T-helper 2 cell (primary cell): ENCODE data around the gene CAMK2B.

Experiments used
- DNase-seq, 5 experiments: peaks; one replicate each; pipeline versions ENCODE4 v3.0.0 to v3.0.0-alpha.2; 2012 to 2022

Gene CAMK2B

DNA sequence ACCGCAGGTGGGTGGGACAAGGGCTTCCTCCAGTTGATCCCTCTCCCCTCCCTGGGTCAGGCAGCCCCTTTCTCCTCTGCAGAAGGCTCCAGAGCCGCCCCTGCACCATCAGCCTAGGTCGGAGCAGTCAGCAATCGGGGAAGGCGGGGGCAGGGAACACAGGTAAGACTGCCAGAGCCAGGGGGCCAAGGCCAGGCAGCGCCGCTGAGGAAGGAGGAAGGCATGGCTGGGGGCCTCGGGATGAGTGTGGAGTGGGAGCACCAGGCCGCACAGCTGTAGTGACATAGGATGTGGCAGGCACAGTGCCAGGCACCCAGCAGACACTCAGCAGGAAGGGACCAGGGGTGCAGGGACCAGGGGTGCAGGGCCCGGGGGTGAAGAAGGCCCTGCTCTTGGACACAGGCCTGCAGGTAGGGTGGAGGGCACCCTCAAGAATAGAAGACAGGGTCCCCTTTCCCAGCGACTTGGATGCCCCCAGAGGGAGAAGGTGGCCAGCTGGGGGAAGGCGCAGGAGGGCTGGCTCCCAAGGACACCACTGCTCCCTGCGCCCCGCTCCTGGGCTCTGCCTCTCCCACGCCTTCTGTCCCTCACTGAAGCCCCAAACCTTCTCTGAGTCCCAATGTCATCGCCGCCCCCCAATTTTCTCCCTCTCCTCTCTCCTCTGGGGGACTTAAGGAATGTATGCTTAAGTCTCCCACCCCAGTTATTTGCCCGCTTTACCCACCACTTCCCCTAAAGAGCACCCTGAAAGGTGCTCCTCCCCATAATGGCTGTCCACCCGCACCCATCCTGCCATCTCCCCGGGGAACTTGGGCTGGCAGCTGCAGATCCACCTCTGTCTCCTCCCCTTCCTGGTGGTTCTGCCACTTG lies 38.5 kb downstream of the CAMK2B start:
- peak in 1 of 5 experiments; percentile 6 for DNase-seq

DNA sequence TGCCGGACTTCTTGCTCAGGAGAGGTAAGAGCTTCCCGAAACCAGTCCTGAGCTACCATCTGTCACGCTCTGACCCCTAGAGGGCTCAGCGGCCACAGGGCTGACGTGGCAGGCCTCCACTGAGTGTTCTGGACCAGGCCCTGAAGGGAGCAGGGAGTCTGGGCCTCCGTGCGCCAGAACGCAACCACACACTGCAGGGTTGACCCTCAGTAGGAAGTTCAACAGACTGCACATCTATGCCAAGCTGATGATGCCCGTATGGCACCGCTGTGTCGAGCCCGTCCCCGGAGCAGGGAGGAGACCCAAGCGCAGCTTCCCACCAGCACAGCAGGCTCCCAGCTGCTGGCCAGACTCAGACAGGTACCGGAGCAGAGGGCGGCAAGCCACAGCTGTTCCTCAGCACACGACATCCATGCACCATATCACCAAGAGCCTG lies 39.2 kb downstream of the CAMK2B start:
- DNase-seq: peak in 2 of 5 experiments; percentile 1

DNA sequence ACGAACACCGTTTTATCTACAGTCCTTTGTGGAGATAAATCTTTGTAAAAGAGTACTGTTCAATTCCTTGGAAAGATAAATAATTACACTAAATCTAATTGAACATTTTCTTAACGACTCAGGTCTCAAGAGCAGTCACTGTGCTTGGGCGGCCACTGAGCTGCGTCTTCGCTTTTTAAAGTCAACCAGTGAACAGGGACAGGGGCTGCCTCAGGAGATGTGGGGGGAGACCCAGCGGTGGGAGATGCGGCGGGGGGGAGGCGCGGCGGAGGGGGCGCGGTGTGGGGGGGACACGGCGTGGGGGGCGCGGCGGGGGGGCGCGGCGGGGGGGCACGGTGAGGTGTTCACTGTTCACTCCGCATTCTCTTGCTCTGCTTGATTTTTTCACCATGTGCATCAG lies 39.8 kb downstream of the CAMK2B start:
- no peak for DNase-seq

DNA sequence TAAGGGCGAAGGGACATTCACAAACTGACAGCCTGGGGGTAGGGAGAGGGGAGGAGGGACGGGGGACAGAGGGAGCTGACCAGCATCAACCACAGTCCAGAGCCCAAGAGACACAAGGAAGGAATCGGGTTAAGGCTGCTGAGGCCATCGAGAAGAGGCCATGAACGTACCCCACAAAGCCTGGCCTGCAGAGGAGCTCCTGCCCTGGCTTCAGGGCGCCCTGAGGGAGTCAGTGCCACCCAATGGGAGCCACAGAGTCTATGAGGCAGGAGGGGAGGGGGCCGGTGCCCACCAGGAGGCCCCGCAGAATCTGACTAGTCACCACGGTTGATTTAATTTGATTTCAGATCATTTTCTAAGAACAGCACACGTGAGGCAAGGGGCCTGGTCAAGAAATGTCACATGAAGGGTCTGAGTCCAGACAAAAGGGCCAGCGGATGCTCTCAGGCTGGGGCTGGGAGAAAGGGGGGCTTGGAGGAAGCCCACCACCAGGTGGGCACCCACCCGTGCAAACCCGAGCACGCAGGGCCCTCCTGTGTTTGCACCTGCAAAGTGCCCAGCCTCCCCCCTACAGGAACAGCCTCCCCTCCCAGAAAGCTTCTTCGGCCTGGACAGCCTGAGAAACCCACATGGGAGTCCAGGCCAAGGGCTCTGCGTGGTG lies 40.4 kb downstream of the CAMK2B start:
- DNase-seq: peak in 2 of 5 experiments; percentile 1 to 5

DNA sequence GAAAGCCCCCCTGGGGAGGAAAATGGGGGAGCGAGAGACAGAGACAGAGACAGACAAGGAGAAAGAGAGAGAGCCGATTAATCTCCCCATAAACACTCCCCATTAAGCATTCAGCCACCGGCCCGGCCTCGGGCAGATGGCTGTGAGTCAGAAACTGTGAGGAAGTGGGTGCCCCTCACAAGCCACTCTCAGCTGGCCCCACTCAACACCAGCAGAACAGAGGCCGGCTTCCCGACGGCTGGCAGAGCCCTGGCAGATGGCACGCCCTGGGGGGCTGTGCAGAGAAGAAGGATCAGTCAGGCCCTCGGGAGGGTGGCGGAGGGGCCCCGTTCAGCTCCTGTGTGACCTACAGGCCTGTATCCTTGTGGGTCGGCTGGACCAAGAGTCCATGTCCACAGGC lies 41.2 kb downstream of the CAMK2B start:
- DNase-seq: peak in 3 of 5 experiments; percentile 0 to 2 (median 2)

DNA sequence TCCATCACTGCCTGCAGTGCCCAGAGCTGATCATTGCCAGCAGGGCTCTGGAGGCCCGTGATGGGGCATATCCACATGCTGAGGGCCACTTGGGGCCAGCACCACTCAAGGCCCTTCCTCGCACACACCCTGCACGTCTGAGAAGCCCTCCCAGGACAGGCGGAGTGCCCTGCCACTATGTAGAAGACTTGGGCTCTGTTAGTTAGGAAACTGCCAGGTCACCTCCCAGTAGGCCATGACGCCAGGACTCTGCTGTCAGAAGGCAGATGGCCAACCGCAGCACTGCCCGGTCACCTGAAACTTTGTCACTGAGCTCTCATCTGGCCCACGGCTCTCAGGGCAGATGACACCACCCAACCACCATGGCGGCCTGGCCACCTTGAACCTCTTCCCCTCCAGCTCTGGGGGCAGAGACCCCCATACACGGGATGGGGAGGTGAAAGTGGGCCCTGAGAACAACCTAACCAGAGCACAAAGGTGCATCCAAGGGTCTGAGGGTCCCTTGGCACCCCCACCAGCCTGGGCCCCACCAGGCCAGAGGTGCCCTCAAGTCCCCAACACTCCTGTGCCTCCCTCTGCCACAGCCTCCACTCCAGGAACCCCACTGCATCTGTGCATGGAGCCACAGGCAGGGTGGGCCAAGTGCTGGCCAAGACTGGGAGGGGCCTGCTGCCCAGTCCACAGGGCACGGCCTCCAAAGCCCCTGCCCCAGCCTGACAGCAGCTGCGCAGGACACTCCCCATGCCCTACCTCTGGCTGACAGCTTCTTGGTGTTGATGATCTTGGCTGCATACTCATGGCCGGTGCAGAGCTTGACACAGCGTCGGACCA lies 41.8 kb downstream of the CAMK2B start:
- peak in 2 of 5 experiments; percentile 0 to 2 for DNase-seq

DNA sequence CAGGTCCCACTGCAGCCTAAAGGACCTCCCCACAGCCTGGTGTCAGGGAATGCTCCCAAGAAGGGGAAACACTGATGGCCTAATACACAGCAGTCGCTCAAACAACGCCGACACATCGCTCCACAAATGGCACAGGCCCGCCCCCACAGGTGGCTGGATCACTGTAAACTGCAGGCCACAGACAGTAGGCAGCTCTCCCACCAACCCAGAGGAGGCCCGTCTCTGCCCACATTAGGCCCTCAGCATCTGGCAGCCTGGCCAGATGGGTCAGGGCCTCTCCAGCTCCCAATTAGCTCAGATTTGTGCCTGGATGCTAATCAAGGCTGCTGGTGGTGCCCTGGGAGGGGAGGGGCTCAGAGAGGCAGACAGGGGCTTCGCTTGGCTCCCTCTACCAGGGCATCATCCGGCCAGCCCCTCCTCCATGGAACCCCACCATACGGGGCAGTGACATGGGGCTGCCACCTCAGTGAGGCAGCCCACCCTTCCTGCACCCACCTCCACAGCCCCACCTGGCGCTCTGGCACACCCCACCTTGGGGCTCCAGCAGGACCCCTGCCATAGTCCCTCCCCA lies 42.7 kb downstream of the CAMK2B start:
- DNase-seq: peak in 1 of 5 experiments; percentile 1

DNA sequence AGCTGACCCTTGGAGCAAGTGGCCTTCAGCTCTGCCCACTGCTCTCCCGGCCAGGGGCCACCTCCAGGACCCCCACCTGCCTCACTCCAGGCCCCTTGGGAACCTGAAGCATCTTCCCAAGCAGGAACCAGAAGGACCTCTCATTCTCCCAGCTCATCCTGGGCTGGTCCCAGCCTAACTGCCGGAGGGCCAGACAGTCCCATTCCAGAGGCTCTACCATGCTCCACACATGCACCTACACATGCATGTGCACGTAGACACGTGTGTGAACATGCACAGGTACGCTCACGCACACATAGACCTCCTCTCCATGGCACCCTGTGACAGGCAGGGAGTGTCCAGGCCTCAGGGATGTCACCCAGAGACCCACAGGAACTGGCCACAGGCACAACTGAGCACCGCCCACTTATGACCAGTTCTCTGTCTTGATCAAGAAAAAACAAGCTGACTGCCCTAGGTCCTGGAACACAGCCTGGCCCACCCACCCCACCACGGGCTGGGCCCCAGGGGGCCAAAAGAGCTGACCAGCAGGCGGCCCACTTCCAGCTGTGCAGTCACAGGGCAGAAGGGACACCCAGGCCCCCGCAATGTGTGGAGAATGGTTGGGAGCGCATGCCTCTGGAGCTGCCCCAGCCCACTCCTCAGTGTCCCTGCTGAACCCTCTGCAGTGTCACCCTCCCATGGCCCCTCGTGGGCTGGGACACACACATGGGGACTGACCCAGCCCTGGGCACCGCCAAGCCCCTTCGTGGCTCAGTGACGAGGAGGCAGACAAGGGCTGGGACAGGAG lies 43.4 kb downstream of the CAMK2B start:
- DNase-seq: peak in 2 of 5 experiments; percentile 0 to 1

DNA sequence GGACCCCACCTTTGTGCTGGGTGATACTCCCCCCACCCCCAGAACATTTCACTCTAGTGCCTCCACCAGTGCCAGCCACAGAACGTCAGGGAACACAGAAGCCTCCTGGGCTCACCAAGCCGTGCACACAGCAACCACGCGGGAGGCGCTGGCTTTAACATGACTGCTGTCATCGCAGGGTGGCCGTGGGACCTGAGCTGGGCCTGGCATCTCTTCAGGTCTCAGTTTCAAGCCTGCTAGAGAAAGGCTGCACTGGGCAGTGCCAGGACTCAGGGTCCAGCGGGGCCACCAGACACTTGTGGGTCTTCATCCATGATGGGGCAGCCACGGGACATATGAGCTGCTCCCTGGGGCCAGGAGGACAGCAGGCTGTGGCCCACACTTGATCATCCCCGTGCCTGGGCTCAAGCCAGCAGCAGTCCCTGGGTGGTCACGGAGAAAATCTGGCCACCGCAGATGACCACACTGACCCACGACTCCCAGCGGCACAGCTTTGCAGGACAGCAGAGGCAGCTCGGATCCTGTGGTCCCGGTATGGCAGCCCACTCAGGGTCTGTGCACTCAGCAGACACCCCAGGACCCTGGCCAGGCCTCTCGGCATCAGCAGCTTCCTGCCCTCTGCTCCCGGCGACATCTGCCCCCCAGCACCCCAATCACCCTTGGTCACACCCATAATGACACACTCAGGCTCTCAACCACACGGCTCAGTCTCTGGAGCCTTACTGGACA lies 44.2 kb downstream of the CAMK2B start:
- DNase-seq: peak in 2 of 5 experiments; percentile 0 to 5

DNA sequence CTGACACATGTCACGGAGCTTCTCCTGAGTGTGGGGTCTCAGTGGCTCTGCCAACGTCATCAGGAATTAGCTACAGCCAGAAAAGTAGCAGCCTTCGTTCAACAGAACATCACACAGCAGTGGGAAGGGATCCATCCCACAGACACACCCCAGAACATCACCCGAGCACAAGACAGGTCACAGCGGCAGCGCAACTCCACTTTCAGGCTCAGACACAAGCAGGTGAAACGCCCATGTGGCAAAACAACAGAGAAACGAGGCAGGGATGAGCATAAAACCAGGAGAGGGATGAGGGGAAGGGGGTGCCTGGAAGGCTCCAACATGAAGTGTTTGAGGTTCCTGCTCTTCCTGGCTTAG lies 44.8 kb downstream of the CAMK2B start:
- no peak for DNase-seq

DNA sequence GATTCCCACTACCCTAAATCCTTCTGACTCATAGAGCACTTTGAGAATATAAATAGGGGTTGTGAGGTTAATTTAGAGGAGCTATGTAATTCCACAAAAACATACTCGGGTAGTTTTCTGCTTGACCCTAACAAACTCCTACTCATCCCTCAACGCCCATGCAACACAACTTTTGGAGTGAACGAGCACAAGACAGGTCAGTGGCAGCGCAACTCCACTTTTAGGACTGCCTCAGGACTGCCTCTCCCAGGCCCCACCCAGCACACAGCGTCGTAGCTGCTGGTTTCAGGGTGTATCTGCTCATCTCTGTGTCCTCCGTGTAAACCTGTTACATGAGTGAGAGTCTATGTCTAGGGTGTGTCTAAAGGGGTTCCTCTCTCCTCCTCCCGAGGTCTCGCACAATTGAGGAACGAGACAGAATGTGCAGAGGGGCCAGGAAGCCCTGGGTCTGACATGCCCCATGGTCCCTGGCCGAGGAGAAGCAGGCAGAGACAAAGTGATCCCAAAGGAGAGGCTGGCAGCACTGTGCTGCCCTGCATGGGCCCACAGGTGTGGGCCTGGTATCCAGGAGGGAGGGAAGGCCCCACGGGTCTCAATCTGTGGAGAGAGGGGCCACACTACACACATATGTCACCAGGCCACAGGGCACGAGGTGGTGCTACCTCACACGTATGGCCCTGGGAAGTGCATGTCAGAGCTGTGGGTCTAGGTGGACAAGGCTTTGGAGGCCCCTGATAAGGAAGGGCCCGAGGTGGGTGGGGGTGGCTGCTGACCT lies 45.5 kb downstream of the CAMK2B start:
- peak in 1 of 5 experiments; percentile 5 for DNase-seq

DNA sequence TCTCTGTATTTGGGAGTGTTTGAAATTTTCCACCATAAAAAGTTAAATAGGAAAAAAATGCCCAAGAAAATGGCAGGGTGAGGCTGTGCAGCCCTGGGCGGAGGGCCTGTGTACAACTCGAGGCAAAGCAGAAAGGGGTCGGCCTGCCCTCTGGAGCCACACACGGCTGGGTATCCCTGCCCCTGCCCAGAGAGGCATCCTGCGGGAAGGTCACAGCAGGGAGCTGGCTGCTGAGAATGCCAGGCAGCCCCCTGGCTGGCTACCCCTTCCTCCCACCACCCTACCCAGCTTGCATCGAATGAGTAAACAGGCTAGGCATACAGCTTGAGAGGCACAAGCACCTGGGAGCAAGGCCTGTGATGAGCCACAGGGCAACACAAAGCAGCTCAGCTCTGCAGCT lies 46.1 kb downstream of the CAMK2B start:
- DNase-seq: peak in 1 of 5 experiments; percentile 0

DNA sequence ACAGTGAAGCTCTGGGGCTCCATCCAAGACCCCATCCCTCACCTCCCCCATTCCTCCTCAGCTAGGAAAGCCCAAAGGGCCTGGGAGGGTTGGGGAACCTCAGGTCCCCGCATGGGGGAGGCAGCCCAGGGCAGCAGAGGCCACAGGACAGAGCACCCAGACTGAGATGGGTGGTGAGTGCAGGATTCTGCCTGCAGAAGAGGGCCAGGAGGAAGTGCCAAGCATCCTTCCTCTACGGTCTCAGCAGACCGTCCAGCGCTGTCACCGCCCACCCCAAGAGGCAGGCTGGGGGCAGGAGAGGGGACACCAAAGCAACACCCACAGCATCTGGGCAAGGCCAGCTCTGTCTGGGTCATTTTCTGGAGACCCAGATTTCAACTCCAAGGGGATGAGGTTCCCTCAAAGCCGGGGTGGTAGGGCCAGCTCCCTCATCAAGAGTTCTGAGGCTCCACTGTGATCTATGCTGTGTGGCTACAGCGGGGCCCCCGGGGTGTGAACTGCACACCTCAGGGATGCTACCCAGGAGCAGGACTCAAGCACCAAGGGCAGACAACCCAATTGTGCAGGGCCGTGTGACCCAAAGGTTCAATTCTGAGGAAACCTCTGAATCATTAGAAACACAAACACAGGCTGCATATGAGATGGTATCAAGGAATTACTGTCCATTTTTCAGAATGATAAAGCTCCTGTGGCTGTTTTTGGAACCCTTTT lies 46.8 kb downstream of the CAMK2B start:
- peak in 2 of 5 experiments; percentile 0 to 4 for DNase-seq

DNA sequence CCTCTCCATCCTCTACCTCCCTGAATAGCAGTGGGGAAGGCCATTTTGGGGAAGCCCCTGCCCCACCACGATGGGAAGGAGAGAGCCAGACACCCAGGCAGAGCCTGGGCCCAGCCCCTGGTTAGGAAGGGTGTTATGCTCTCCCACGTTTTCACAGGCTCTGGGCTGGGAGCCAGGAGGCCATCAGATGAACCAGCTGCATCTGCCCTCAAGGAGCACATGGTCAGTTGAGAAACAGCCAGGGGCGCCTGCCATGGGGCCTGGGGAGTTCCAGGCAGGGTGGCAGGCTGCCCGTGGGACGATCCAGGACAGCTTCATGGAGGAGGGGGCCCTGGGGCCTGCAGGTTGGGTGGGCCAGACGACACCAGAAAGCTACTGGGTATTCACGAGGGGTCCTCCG lies 47.5 kb downstream of the CAMK2B start:
- DNase-seq: peak in 2 of 5 experiments; percentile 1 to 5

DNA sequence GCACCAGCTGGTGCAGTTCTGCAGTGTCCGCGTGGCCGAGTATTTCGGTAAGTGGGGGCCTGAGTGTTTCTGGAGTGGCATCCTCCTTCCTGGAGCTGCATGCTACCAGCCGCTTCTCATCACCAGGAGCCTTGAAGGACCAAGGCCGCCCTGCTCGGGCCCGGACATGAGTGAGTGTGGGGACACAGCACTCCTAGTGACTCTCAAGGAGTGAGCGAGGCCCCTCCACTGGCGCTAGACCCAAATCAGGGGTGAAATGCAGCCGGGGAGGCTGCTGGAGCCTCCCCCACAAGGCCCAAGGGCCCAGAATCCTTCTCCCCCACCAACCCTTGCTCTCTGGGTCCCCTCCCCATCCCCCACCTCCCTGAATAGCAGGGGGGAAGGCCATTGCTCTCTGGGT lies 48.0 kb downstream of the CAMK2B start:
- peak in 1 of 5 experiments; percentile 2 for DNase-seq

DNA sequence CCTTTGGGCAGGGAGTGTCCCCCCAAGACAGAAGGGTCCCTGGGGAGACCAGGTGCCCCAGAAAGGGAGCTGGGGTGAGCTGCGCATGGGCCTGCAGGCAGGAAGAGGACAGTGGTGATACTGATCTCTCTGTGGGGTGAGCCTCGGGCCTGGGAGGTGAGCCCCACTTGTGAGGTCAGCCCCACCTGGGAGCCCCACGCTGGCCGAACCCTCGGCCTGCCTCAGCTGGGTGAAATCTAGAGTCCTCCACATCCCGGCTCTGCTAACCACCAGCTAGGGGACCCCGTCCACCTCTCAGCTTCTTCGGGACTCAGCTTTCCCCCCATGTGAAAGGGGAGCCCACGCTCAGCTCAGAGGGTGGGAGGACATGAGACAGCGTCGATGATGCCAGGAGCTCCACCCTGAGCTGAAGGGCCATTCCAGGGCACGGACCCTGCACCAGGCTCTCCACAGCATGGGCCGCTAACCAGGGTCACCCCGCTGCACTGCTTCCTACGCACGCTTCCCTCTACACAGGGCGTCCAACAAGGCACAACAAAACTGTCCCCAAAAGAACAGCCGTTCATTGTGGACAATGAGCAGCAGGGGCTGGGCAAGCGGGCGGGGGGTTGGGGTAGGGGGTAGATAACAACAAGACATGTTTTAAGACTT lies 48.7 kb downstream of the CAMK2B start:
- DNase-seq: peak in 1 of 5 experiments; percentile 4

DNA sequence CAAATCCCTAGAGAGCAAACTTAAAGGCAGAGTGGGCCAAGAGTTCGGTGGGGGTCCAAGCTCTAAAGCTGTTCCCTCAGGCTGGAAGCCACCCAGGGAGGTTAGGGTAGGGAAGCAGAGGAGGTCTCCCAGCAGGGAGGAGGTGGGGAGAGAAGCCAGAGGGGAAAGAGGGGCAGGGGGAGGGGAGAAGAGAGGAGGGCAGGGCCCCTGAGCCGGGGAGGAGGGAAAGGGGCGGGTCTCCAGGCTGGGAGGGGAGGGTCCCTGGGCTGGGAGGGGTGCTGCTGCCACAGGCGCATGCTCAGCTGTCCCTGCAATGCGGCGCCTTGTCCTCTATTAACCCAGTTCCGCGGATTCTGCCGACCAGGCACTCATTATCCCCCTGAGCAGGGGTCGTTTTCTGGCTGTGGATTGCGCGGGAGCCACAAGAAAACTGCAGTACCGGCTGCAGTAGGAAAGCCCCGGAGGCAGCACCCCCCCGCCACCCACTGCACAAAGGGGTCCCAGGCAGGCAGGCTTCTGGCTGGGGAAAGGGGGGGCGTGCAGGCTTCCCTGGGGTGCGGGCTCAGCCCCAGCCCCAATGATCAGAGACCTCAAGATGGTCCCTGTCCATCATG lies 49.3 kb downstream of the CAMK2B start:
- peak in 1 of 5 experiments; percentile 4 for DNase-seq

DNA sequence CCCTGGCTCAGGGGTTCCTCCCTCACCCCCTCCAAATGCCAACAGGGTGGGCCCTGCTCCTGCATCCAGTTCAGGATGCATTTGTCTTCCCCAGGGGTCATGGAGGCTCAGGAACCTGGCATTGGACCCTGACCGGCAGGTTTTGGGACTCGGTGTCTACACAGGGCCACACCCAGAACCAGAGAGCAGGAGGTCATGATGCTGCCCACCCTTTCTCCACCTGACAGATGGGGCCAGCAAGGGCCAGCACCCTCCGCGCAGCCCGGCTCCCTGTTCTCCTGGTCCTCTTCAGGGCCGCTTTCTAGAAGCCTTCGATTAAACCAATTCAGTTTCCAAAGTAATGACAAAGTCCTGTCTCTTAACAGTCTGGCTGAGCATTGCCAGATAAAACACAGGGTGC lies 50.2 kb downstream of the CAMK2B start:
- DNase-seq: no peak

DNA sequence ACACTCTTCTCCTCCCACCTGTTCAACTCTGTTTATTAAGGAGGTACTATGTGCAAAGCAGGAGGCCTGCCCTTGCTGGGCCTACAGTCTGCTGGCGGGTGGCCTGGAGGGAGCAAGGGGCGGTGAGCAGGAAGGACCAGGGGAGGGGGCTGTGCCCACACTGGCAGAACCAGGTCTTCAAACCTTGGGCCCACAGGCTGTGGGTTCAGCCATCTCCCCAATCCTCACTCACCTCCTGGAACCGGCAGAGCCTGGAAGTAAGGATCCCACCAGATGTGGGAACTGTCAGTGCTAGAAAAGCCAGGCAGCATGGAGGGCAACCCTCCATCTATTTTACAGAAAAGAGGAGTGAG lies 50.8 kb downstream of the CAMK2B start:
- no peak for DNase-seq
